RWPE1 (cell line): ENCODE results near the gene SIGLEC5.
"Not testable (repeated sequence)": the region's sequence is repeated elsewhere in the genome, so short reads cannot be mapped to it uniquely, and the experiment has no call there.

ENCODE experiments used
- CTCF ChIA-PET: fragments of 350-600 bp; sonication (Branson Sonifier 250); formaldehyde crosslinking; extraction: SDS; loops from one replicate; lab custom pipeline; 2021; lab: Yijun Ruan, JAX
- POLR2A ChIA-PET: fragments of 400-600 bp; formaldehyde crosslinking; extraction: SDS; loops from one replicate; lab custom pipeline; 2020; ENCODE audit warnings: antibody characterized with exemption; ENCODE audit not compliant: low non-redundant PET; lab: Yijun Ruan, JAX
- DNase-seq: peaks from one replicate; pipeline ENCODE4 v3.0.0; 2012; ENCODE audit warnings: low spot score
- H3K27ac ChIP-seq: fragments of 450-650 bp; 2 replicates; pipeline ENCODE4 v1.5.1; 2017
- TF ChIP-seq, protein P1 (sequence below): fragments of 450-650 bp; conservative IDR thresholded peaks from 2 replicates; pipeline ENCODE4 v1.5.1; 2017; ENCODE audit warnings: low read depth, mild to moderate bottlenecking

The SIGLEC5 gene

DNA sequence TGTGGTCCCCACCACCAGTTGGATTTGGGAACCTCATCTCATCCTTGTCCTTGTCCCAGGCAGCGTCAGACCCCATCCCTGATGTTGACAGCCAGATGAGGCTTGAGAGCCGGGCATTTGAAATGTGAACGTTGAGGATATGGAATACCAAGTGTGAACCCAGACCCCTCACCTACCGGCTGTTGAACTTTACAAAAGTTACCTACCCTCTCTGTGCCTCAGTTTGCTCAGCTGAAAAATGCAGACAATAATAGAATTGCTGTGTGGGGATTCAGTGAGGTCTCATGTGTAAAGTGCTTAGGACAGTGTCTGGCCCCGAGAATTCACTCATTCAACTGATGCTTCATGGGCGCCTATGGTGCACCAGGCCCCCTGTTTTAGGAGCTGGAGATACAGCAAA, 17.1 kb upstream of the SIGLEC5 start:
- no peak overlapping the region for H3K27ac ChIP-seq
- no peak for DNase-seq
- CTCF ChIA-PET: no interaction called here
- POLR2A ChIA-PET: no interaction called here
- TF ChIP-seq, protein P1, sequence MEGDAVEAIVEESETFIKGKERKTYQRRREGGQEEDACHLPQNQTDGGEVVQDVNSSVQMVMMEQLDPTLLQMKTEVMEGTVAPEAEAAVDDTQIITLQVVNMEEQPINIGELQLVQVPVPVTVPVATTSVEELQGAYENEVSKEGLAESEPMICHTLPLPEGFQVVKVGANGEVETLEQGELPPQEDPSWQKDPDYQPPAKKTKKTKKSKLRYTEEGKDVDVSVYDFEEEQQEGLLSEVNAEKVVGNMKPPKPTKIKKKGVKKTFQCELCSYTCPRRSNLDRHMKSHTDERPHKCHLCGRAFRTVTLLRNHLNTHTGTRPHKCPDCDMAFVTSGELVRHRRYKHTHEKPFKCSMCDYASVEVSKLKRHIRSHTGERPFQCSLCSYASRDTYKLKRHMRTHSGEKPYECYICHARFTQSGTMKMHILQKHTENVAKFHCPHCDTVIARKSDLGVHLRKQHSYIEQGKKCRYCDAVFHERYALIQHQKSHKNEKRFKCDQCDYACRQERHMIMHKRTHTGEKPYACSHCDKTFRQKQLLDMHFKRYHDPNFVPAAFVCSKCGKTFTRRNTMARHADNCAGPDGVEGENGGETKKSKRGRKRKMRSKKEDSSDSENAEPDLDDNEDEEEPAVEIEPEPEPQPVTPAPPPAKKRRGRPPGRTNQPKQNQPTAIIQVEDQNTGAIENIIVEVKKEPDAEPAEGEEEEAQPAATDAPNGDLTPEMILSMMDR: no peak

DNA sequence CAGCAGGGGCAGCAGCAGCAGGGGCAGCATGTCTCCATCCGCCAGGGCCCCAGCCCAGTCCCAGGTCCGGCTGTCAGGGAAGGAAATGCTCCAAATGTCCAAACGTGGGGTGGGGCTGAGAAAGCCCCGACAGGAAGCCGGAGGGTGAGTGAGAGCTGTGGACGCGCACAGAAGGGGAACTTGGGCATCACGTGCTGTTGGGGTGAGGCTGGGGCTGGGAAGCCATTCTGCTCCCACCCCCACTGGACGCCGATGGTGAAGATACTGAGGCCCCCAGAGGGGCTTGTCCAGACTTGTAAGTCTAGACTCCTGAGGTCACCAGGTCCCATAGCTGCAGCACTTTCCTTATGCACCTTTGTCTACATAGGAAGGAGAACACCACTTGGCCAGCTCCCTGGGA, 16.5 kb upstream of the SIGLEC5 start, which contains the start of gene SIGLEC14:
TSS of gene SIGLEC14 (minus strand) at position 96 of the 400 bp plus-strand sequence. CDS start at position 30, 66 bp downstream.
- DNase-seq, H3K27ac ChIP-seq, POLR2A ChIA-PET: not testable (repeated sequence)
- CTCF ChIA-PET: interaction anchor here (0.6 kb wide), 1 partner anchor 36 kb away, joined by 3 read pairs; no protein-coding TSS in a partner anchor

DNA sequence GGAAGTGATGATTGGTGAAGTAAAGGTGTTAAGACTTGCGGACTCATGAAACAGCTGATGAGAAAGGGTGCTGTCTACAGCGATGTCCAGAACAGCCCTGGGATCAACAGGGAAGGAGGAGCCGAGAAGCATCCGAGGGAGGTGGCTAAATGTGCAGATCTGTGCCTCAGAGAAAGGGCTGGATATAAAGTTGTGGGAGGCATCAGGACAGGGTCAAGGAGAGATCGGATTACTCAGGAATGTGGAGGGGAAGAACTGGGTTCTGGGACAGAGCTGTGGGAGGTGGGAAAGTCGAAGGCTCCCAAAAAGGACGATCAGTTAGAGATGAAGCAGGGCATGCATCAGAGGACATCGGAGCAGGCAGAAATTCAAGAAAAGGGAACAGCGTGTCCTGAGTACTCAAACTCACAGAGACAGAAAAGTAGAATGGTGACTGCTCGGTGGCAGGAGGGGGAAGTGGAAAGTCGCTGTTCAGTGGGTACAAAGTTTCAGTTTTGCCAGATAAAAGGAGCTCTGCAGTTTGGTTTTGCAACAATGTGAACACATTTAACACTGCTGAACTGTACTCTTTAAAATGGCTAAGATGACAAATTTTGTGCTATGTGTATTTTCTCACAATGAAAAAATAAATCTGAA, 14.6 kb upstream of the SIGLEC5 start:
- ChIA-PET CTCF (interaction anchor here (0.6 kb wide), 1 partner anchor 11 kb away, joined by 4 read pairs; no protein-coding TSS in a partner anchor), POLR2A (no interaction called here)
- no peak overlapping the region for H3K27ac ChIP-seq
- DNase-seq: no peak
- TF ChIP-seq, protein P1: no peak

DNA sequence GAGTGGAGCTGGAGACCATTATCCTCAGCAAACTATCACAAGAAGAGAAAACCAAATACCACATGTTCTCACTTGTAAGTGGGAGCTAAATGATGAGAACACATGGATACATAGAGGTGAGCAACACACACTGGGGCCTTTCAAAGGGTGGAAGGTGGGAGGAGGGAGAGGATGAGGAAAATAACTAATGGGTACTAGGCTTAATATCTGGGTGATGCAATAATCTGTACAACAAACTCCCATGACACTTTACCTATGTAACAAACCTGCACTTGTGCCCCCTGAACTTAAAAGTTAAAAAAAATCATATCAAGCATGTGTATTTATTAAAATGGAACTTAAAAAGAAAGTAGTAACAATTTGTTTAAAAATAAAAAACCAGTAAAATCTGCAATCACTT, 11.4 kb upstream of the SIGLEC5 start:
- H3K27ac ChIP-seq: no peak overlapping the region
- ChIA-PET POLR2A (no interaction called here), CTCF (interaction anchor here (0.6 kb wide), 1 partner anchor 16 kb away, joined by 4 read pairs; no protein-coding TSS in a partner anchor)
- TF ChIP-seq, protein P1: no peak
- DNase-seq: no peak

DNA sequence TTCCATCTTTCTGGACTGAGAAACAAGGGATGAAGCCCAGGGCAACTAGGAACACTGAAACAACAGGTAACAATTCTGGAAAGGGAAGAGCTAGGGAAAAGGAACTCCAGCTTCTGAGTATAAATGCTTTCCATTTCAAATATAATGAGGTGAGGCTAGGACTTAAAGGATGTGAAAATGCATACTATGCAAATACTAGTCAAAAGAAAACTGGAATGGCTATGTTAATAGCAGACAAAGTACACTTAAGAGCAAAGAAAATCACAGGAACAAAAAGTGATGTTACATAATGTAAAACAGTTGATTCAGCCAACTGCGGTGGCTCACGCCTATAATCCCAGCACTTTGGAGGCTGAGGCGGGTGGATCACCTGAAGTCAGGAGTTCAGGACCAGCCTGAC, 10.2 kb upstream of the SIGLEC5 start:
- CTCF ChIA-PET: interaction anchor here (0.6 kb wide), 1 partner anchor 761 kb away, joined by 3 read pairs; no protein-coding TSS in a partner anchor
- H3K27ac ChIP-seq: no peak overlapping the region
- no peak for DNase-seq
- POLR2A ChIA-PET: no interaction called here
- TF ChIP-seq, protein P1: no peak

DNA sequence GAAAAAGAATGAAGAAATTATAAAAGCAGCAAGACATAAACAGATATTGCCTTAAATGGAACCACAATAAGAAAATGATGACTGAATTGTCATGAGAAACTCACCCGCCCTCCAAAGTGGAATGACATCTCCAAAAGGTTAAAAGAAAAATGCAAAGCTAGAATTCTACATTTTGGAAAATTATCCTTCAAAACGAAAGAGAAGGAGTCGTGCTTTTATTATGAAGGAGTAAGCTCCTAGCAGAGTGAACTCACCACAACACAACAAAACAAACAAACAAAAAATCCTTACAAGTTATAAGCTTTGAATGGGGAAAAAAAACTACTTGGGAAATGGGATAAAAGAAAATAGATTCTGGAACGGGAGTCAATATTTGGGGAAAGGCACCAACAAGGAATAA, 9.7 kb upstream of the SIGLEC5 start:
- POLR2A ChIA-PET: no interaction called here
- TF ChIP-seq, protein P1: no peak
- no peak for DNase-seq
- CTCF ChIA-PET: interaction anchor here (0.6 kb wide), 1 partner anchor 761 kb away, joined by 3 read pairs; no protein-coding TSS in a partner anchor
- no peak overlapping the region for H3K27ac ChIP-seq

DNA sequence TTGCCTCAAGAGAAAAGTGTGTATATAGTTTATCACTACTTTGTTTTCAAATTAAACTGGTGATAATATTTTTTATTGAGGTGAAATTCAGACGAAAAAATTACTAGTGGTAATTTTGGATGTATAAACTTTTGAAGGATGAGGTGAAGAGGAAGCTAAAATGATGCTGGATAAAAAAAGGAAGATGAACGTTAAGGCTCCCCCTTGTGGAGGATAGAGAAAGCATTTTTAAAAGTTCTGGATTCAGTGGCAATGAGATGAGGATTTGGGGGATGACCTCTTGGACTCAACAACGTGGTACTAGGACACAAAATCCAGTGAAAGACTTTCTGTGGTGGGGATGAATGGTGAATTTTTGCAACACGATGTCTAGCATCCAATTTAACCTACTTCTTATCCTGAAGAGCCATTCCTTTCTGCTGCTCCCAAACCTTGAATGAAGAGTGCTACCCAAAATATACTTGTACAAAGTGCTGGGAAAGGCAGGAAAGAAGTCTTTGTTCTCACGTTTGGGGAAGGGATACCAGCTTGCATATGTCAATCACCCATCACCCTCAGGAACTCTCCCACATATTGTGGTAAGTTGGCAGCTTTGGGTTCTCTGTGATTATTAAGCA, 7.3 kb upstream of the SIGLEC5 start:
- peak; percentile 10 for DNase-seq
- ChIA-PET POLR2A (no interaction called here), CTCF (no interaction called here)

More for the DNA sequence above, 7.3 kb upstream of the SIGLEC5 start:
- no peak overlapping the region for H3K27ac ChIP-seq
- TF ChIP-seq, protein P1: peak; percentile 32; the same call in 1 of the 2 replicates
